Parathyroid adenoma (tissue), 2 donors: Measurements from ENCODE around the gene CACNA1C.

Experiments used
- H2AFZ ChIP-seq: fragments of 300-600 bp; sonication (generic); one replicate; pipeline ENCODE4 v1.7.0; 2017; ENCODE audit warnings: antibody characterized with exemption, mild to moderate bottlenecking
- H3K27ac ChIP-seq: fragments of 300-600 bp; sonication (generic); one replicate; pipeline ENCODE4 v1.7.0; 2017
- H3K27me3 ChIP-seq: fragments of 300-600 bp; sonication (generic); one replicate; pipeline ENCODE4 v1.7.0; 2017; ENCODE audit warnings: low read length; ENCODE audit not compliant: control insufficient read depth, insufficient read depth
- H3K36me3 ChIP-seq: fragments of 300-600 bp; sonication (generic); one replicate; pipeline ENCODE4 v1.7.0; 2017; ENCODE audit warnings: low read length; ENCODE audit not compliant: control insufficient read depth, insufficient read depth
- H3K4me1 ChIP-seq: fragments of 300-600 bp; sonication (generic); one replicate; pipeline ENCODE4 v1.7.0; 2017; ENCODE audit warnings: control low read depth
- H3K4me2 ChIP-seq: fragments of 300-600 bp; sonication (generic); one replicate; pipeline ENCODE4 v1.7.0; 2017; ENCODE audit warnings: low read length
- H3K4me3 ChIP-seq: fragments of 300-600 bp; sonication (generic); one replicate; pipeline ENCODE4 v1.7.0; 2017; ENCODE audit warnings: low read depth, low read length
- H3K79me2 ChIP-seq: fragments of 300-600 bp; sonication (generic); one replicate; pipeline ENCODE4 v1.7.0; 2017; ENCODE audit warnings: control low read depth
- H3K9ac ChIP-seq: fragments of 300-600 bp; sonication (generic); one replicate; pipeline ENCODE4 v1.7.0; 2017; ENCODE audit warnings: mild to moderate bottlenecking
- H3K9me3 ChIP-seq: fragments of 300-600 bp; sonication (generic); one replicate; pipeline ENCODE4 v1.7.0; 2017; ENCODE audit warnings: low read length; ENCODE audit not compliant: control insufficient read depth
- TF ChIP-seq, protein P1 (sequence below): fragments of 300-600 bp; sonication (generic); IDR thresholded peaks from one replicate; pipeline ENCODE4 v1.7.0; 2017; ENCODE audit warnings: antibody characterized with exemption, mild to moderate bottlenecking
- donor health status: primary hyperparathyroidism.

CACNA1C gene

DNA sequence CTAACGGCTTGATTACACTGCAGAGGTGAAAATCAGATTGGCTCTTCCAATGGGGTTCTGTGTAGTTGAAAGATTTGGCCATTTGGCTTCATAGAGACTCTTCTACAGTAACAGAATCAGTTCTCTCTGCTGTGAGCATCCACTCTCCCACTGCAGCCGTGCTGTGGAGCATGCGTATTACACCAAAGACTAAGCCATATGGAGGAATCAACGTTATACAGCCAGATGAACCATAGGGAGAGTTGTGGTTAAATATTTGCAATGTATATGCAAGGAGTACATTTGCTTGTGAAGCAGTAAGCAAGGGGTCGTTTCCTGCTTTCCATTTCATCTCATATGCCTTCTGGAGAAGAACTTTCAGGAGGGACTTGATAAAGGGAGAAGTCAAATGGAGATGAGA, 410.9 kb downstream of the CACNA1C start:
- H3K27ac ChIP-seq: no peak overlapping the region
- H3K4me1 ChIP-seq: no peaks in the 10 kb centered on the region
- no peak overlapping the region for H2AFZ ChIP-seq
- no peak overlapping the region for H3K9ac ChIP-seq
- H3K79me2 ChIP-seq: no peaks in the 10 kb centered on the region
- no peak overlapping the region for H3K4me3 ChIP-seq
- no peaks in the 10 kb centered on the region for H3K27me3 ChIP-seq
- no peaks in the 10 kb centered on the region for H3K36me3 ChIP-seq
- no peaks in the 10 kb centered on the region for H3K9me3 ChIP-seq
- TF ChIP-seq, protein P1, sequence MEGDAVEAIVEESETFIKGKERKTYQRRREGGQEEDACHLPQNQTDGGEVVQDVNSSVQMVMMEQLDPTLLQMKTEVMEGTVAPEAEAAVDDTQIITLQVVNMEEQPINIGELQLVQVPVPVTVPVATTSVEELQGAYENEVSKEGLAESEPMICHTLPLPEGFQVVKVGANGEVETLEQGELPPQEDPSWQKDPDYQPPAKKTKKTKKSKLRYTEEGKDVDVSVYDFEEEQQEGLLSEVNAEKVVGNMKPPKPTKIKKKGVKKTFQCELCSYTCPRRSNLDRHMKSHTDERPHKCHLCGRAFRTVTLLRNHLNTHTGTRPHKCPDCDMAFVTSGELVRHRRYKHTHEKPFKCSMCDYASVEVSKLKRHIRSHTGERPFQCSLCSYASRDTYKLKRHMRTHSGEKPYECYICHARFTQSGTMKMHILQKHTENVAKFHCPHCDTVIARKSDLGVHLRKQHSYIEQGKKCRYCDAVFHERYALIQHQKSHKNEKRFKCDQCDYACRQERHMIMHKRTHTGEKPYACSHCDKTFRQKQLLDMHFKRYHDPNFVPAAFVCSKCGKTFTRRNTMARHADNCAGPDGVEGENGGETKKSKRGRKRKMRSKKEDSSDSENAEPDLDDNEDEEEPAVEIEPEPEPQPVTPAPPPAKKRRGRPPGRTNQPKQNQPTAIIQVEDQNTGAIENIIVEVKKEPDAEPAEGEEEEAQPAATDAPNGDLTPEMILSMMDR: no peak
- H3K4me2 ChIP-seq: no peak overlapping the region

GRCh38 chr12:2465681-2466080, 412.9 kb downstream of the CACNA1C start:
- Histone ChIP-seq H3K79me2 (no peaks in the 10 kb centered on the region), H3K36me3 (no peaks in the 10 kb centered on the region), H3K27me3 (no peaks in the 10 kb centered on the region), H3K4me1 (no peaks in the 10 kb centered on the region), H3K4me2 (no peak overlapping the region), H3K4me3 (no peak overlapping the region), H2AFZ (no peak overlapping the region), H3K9ac (no peak overlapping the region), H3K9me3 (no peaks in the 10 kb centered on the region), H3K27ac (no peak overlapping the region)
- TF ChIP-seq, protein P1: no peak

- Histone ChIP-seq H3K4me3 (no peak overlapping the region), H3K9ac (no peak overlapping the region), H3K9me3 (no peaks in the 10 kb centered on the region), H3K4me2 (no peak overlapping the region), H3K27me3 (no peaks in the 10 kb centered on the region), H3K79me2 (no peaks in the 10 kb centered on the region), H3K27ac (no peak overlapping the region), H3K36me3 (no peaks in the 10 kb centered on the region), H3K4me1 (no peaks in the 10 kb centered on the region), H2AFZ (no peak overlapping the region)
- TF ChIP-seq, protein P1: no peak
Measured at GRCh38 chr12:2466211-2466610, 413.4 kb downstream of the CACNA1C start.

- TF ChIP-seq, protein P1: no peak
- Histone ChIP-seq H3K4me3 (no peak overlapping the region), H2AFZ (no peak overlapping the region), H3K27me3 (no peaks in the 10 kb centered on the region), H3K27ac (no peak overlapping the region), H3K9ac (no peak overlapping the region), H3K79me2 (no peaks in the 10 kb centered on the region), H3K9me3 (no peaks in the 10 kb centered on the region), H3K4me1 (no peaks in the 10 kb centered on the region), H3K36me3 (no peaks in the 10 kb centered on the region), H3K4me2 (no peak overlapping the region)
Measured at GRCh38 chr12:2467447-2468195, 414.8 kb downstream of the CACNA1C start.

GRCh38 chr12:2475984-2476383, 423.2 kb downstream of the CACNA1C start:
- no peaks in the 10 kb centered on the region for H3K9me3 ChIP-seq
- H3K27me3 ChIP-seq: no peaks in the 10 kb centered on the region
- no peak overlapping the region for H3K27ac ChIP-seq
- no peak overlapping the region for H2AFZ ChIP-seq
- H3K9ac ChIP-seq: no peak overlapping the region
- TF ChIP-seq, protein P1: no peak
- no peaks in the 10 kb centered on the region for H3K36me3 ChIP-seq
- H3K4me1 ChIP-seq: no peaks in the 10 kb centered on the region
- no peak overlapping the region for H3K4me2 ChIP-seq
- H3K79me2 ChIP-seq: no peaks in the 10 kb centered on the region
- no peak overlapping the region for H3K4me3 ChIP-seq
